Measurements from ENCODE around the gene TAS2R14.

Gene TAS2R14

DNA sequence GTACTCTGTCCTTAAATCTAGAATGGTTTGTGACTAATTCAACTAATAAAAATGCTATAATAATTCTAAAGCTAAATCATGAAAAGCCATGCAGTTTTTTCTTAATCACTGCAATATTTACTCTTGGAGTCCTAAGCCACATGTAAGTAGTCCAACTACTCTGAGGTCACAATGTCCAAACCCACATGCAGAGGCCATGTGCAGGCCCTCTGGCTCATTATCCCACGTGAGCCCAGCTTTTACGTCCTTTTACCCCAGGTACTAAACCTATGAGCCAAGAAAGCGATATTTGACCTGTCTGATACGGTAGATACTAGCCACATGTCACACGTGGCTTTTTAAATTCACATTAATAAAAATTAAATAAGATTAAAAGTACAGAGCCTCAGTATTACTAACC, 42.2 kb downstream of the TAS2R14 start:
- TF ChIP-seq TEAD4 (IDR thresholded peaks at IDR 0.05) = no peak
- TF ChIP-seq, protein P1, sequence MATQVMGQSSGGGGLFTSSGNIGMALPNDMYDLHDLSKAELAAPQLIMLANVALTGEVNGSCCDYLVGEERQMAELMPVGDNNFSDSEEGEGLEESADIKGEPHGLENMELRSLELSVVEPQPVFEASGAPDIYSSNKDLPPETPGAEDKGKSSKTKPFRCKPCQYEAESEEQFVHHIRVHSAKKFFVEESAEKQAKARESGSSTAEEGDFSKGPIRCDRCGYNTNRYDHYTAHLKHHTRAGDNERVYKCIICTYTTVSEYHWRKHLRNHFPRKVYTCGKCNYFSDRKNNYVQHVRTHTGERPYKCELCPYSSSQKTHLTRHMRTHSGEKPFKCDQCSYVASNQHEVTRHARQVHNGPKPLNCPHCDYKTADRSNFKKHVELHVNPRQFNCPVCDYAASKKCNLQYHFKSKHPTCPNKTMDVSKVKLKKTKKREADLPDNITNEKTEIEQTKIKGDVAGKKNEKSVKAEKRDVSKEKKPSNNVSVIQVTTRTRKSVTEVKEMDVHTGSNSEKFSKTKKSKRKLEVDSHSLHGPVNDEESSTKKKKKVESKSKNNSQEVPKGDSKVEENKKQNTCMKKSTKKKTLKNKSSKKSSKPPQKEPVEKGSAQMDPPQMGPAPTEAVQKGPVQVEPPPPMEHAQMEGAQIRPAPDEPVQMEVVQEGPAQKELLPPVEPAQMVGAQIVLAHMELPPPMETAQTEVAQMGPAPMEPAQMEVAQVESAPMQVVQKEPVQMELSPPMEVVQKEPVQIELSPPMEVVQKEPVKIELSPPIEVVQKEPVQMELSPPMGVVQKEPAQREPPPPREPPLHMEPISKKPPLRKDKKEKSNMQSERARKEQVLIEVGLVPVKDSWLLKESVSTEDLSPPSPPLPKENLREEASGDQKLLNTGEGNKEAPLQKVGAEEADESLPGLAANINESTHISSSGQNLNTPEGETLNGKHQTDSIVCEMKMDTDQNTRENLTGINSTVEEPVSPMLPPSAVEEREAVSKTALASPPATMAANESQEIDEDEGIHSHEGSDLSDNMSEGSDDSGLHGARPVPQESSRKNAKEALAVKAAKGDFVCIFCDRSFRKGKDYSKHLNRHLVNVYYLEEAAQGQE (IDR thresholded peaks at IDR 0.05; ENCODE audit: low read depth) = no peak
- TF ChIP-seq, protein P2, sequence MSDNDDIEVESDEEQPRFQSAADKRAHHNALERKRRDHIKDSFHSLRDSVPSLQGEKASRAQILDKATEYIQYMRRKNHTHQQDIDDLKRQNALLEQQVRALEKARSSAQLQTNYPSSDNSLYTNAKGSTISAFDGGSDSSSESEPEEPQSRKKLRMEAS (IDR thresholded peaks at IDR 0.05) = no peak
- no peak for TF ChIP-seq YY1 (IDR thresholded peaks at IDR 0.05; ENCODE audit: low read depth)

- no peak for TF ChIP-seq TEAD4 (IDR thresholded peaks at IDR 0.05)
- no peak for TF ChIP-seq CEBPB (IDR thresholded peaks at IDR 0.05)
- TF ChIP-seq ZBTB7A (IDR thresholded peaks at IDR 0.05; ENCODE audit: low read depth) = no peak
Measured at GRCh38 chr12:10891937-10892336, 47.1 kb downstream of the TAS2R14 start.

GRCh38 chr12:10889226-10889625, 49.8 kb downstream of the TAS2R14 start:
- no peak for TF ChIP-seq FOXM1 (IDR thresholded peaks at IDR 0.05; ENCODE audit: borderline replicate concordance, low read depth)
